Epidermal melanocyte (primary cell): ENCODE measurements around the gene NDP.

Experiments used
- DNase-seq: peaks from one replicate; pipeline ENCODE4 v3.0.0; 2011; ENCODE audit warnings: low spot score; ENCODE audit not compliant: insufficient read length

Gene NDP

GRCh38 chrX:43973249-43974099 is at the start of gene NDP:
NDP (minus strand) TSS chrX:43973390; CDS start chrX:43958645, 14,745 bp downstream.
- DNase-seq, result no peak

DNA sequence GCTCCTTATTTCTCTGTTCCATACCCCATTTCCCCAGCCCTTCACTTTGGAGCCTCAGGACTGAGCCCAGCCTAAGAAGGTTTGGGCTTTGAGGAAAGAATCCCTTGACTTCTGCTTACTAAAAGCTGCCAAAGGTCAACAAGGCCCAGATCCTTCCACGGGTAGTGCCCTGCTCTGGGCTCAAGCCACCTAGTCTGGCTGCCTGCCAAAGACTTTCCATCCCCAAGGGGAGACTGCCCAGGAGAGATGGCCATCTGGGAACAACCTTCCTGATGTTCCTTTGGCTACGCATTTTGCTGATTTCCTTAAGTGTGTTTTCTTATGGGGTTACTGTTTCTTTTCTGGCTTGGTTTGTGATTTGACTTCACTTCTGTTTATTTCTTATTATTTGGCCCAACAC is 49.8 kb upstream of the NDP start:
- DNase-seq, result no peak

DNA sequence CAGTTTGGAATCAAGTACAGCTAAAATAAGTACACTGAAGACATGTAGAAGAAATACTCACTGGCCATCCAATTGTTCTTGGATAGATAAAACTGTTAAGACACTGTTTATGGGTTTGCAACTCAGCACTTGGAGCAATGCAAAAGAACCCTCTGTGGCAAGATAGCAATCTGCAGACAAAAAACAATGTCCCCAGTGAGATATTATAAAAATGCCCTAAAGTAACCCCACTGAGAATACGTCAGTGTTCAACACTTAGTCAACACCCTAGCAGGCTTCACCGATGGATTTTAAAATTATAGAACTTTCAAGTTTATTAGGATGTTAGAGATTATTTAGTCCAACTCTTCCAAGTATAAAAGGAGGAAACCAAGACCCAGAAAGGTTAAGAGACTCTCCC is 47.5 kb upstream of the NDP start:
- peak; percentile 14 for DNase-seq

GRCh38 chrX:44019911-44020310 is 46.7 kb upstream of the NDP start:
- DNase-seq, result no peak

GRCh38 chrX:44017676-44018075 is 44.5 kb upstream of the NDP start:
- no peak for DNase-seq

DNA sequence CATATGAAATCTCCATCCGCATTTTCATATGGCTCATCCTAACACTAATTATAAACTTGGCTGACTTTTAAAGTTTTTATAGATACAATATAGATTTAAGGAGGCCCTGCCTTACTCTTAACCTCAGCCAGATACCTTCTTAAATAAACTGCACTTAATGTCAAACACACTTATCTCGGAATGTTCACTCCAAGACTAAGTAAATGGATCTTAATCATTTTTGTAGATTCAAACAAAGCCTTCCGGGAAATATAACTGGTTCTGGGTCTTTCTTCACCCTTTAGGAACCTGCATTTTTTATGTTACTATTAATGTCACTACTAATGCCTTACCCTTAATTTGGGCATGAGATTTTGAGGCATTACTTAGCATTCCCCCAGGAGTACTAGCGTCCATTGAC is 43.7 kb upstream of the NDP start:
- no peak for DNase-seq

DNA sequence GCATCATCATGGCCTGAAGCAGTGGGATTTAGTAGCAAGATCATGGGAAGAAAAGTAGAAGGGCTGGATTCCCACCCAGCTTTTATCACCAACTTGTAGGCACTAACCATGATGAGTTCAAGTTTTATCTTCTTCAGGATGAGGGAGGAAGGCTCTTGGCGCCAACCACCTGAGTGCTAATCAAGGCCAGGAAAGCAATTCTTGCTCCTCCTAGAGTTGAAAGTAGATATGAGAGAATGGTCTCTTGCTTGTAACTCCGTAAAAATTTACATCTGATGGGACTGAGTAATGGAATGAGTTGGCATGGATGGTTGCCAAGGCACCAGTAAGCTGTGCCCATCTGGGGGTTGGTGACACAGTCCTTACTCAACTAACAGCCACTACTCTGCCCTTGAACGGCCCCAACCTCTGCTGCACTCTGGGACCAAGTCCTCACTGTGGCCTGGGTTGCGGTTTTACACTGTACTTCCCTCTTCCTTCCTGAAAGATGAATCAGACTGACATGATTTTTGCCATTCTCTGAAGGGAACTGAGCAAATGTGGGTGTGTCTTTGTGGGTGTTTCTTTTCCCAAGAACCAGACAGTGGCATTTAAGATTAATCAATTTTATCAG is 39.4 kb upstream of the NDP start:
- peak; percentile 24 for DNase-seq

DNA sequence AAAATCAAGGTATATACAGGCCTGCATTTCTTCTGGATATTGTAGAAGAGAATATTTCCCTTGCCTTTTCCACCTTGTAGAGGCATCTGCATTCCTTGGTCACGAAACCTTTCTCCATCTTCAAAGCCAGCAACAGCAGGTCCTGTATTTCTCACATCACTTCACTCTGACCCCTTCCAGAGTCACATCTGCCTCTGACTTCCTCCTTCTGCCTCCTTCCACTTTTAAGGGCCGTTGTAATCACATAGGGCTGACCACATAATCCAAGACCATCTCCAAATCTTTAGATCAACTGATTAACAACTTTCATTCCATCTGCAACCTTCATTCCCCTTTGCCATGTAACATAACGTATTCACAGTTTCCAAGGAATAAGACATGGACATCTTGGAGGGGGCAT is 38.3 kb upstream of the NDP start:
- no peak for DNase-seq

- no peak for DNase-seq
These were observed 37.4 kb upstream of the NDP start for GRCh38 chrX:44010626-44011025.

GRCh38 chrX:44006081-44006480 is 32.9 kb upstream of the NDP start:
- DNase-seq, result no peak

DNA sequence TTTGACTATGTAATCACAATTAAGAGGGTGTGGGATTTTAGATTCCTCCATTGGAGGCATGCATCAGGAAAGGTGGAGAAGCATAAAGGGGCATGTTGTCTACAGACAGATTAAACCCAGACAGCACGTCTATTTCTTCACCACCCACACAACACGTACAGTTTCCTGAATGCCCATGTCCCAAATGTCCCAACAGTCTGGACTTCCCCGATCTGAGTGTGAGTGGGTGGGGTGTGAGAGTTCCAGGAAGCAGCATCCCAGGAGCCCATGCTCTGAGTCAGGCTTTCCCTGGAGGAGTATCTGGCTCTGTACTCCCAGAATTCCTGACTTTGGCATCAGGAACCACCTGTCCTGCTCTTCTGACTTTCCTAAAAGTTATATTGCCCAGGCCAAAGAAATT is 30.8 kb upstream of the NDP start:
- no peak for DNase-seq

DNA sequence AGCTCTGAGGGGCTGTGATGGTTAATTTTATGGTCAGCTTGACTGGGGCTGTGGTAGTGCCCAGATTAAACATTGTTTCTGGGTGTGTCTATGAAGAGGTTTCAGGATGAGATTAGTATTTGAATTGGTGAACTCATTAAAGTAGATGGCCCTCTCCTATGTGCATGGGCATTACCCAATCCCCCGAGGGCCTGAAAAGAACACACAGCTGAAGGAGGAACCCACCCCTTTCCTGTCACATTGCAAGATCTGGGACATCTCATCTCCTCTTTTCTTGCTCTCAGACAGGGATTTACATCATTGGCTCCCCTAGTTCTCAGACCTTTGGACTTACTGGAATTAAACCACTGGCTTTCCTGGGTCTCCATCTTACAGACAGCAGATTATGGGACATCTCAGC is 29.4 kb upstream of the NDP start:
- DNase-seq, result no peak

DNA sequence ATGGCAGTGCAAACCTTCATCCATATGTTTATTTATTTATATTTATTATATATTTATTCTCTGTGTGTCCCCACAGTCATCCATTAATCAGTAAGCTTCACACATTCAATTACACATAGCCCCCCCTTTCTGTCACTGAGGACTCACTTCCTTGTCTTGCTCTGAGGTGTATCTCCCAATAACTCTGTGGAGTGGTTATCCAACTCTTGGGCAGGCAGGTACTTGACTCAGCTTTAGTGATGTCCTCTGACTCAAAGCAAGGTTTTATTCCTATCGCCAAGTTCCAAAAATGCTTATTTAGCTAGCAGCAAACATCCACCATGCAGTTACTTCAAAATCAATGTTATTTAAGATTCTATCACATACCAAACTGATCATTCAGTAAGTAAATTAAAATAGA is 25.2 kb upstream of the NDP start:
- DNase-seq, result no peak

GRCh38 chrX:43996491-43996890 is 23.3 kb upstream of the NDP start:
- no peak for DNase-seq

DNA sequence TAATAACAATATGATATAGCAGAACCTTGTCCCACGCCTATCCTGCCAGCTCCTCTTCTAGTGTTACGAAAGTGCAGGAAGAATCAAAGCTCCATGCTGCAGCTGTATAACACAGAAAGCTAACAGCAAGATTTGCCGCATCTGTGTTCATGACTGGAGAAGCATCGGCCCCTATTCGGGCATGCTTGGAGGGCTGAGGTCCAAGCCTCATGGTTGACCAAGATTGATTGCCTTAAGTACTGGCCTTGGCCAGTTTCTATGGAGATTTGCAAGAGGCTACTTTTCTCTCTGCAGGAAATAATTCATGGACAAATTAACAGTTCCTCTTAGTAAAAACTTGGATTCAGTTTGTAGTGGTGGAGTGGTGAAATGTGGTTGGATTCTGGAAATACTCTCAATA is 12.9 kb upstream of the NDP start:
- no peak for DNase-seq

- DNase-seq, result no peak
These were observed 12.3 kb upstream of the NDP start for GRCh38 chrX:43985511-43985910.

DNA sequence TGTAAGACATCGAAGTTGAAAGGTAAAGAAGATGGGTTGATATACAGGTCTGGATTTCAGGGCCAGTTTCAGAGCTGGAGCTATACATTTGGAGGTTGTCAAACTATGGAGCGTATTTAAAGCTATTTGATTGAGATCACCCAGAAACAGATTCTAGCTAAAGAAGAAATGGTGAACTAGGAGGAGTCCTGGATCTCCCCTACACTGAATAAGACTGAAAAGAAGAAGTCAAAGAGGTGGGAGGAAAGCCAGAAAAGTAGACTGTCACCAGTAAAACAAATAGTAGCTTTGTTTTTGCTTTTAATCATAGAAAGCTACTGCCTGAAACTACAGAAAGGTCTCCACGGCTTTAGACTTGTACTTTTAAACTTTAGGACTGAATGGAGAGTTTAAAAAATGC is 5.0 kb upstream of the NDP start:
- DNase-seq, result no peak

- DNase-seq, result no peak
These were observed 3.0 kb upstream of the NDP start for GRCh38 chrX:43976205-43976604.

GRCh38 chrX:43975796-43976195 is 2.6 kb upstream of the NDP start:
- no peak for DNase-seq

GRCh38 chrX:43974741-43975465 is 1.7 kb upstream of the NDP start:
- no peak for DNase-seq

DNA sequence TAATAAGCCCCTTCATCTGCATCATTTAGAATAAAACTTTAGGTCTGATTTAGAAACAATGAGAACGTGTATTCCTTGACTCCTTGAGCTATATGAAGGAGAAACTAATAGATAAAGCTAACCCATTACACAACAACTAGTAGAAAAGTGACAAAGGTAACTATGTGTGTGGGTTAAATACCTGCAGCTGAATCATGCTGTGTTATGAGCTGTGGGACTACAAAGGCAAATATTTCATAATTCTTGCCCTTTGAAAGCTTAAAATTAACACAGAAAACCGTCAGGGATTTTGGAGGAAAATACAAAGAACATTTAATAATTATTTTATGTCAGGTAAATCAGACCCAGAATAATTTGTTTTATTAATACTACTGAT is 898 bp upstream of the NDP start:
- no peak for DNase-seq
